ENCODE measurements around the gene ATP9B.

ATP9B gene

DNA sequence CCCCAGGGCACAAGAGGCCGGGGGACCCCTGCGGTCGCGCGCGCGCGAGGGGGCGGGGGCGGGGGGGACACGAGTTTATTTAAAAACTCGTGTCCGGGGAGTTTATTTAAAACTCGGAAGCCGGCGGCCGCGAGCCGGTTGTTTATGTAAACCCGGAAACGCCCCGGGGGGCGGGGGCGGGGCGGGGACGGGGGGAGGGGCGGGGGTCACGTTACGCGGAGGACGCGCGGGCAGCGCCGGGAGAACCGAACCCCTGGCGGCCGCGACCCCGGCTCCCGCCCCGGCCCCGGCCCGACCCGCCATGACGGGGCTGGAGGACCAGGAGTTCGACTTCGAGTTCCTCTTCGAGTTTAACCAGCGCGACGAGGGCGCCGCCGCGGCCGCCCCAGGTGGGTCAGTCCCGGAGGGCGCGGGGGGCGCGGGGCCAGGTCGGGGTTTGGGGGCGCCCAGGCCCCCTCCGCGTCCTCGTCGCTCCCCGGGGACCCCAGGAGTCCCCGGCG is 330.9 kb downstream of the ATP9B start:
- peak in 6 of 14 donors; percentile 18 to 60 (median 32) for DNase-seq

DNA sequence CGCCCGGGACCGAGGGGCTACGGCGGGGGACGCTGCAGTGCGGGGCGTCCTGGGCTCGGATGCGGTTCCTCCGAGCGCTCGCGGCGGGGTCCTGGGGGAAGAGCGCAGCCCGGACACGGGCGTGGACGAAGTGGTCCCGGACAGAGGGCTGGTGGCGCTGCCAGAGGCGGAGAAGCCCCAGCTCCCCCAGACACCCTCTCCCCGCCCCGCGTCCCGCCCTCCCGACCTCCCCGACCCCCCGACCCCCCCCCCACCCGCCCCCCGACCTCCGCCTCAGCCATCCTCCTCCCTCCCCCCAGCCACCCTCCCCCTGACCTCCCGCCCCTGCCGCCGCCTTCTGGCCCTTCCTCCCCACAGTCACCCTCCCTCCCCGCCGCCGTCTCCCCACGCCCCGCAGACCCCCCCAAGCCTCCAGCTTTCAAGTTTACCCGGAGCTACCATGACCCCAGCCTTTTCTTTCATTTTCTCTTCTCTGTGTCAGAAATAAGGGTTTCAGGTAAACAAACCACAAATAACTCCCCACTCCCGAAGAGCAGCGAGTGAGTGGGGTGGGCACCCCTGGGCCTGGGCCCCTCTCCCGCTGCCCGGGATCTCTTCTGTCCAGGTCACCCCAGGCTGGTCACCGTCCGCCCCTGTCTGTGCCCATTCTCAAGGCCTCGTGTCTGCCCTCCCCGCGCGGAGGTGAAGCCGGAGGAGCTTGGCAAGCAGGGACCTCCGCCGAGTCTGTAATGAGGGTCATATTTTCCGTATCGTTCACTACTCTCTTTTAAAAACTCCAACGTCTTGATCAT is 331.6 kb downstream of the ATP9B start:
- DNase-seq = no peak

DNA sequence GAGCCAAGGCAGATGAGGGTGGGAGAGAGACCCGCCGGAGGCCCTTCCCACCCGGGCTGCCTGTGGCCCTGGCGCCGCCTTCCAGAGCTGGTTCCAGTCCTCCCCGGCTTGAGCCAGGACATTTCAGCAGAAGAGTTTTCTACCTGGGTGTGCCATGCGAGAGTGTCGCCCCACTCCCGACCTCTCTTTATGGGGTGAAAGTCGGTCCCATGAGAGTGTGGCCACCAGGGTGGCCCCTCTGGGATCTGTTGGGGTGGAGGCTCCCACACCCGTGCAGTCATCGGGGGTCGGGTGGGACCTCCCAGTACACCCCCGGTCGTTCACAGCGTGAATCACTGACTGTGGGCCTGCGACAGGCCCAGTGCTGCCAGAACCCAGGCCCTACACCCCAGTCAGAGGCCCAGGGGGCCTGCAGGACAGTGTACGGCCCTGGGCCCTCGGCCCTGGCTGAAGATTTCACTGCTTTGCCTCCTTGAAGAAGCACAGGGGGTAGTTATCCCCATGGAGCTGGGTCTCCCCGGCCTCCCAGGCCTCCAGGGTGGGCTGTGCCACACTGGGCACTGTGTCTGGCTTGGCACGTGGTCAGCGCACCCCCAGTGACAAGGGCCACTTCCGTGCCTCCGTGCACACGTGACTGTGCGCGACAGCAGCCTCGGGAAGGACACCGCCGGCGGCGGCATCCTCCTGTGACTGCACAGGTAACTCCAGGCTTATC is 332.5 kb downstream of the ATP9B start:
- no peak for DNase-seq

DNA sequence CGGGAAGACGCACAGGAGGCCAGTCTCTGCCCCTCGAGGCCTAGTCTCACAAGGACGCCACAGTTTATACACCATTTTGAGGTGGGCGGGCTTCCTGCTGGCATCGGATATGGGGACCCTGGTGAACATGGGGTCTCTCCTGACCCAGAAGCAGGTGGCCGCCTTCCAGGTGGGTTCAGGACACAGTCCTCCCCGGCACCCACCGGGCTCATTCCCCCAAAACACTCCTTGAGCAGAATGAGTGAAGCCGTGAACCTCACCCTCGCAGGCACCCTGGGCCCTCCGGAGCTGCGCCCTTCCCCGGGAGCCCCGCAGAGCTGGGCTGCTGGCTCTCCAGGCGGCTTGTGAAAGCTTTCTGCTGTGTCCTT is 333.0 kb downstream of the ATP9B start:
- DNase-seq = no peak

DNA sequence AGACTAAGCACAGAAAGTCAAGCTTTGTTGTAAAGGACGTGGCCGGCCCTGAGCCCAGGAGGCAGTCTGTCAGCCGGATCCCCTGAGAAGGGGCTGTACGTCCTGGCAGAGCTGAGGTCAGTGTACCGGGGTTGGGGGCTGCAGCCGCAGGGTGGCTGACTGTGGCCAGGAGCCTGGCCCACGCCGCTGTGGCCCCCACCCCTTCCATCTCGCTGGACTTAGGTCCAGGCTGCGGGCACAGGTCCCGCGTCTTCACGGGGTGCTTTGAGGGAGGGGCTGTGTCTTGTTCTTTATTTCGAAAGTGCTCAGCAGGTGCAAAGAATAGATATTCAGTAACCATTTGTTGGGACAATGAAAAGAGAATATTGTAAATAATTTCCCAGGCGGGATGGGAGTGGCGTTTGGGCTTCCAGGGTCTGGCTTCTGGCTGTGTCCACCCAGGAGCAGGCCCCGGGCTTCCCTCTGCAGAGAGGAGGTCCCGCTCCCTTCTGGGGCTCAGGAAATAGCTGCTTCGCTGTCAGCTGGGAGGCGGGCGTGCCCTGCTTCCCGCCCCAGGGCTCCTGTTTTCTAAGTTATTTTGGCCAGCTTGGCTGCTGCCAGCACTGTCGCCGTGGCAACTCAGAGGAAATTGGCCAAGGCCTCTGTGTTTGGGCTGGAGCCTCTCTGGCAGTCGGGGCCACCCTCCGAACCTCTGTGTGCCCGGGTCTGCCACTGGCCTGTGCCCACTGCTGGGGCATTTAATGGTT is 334.0 kb downstream of the ATP9B start:
- DNase-seq = peak in 10 of 14 donors; percentile 18 to 77 (median 62)

DNA sequence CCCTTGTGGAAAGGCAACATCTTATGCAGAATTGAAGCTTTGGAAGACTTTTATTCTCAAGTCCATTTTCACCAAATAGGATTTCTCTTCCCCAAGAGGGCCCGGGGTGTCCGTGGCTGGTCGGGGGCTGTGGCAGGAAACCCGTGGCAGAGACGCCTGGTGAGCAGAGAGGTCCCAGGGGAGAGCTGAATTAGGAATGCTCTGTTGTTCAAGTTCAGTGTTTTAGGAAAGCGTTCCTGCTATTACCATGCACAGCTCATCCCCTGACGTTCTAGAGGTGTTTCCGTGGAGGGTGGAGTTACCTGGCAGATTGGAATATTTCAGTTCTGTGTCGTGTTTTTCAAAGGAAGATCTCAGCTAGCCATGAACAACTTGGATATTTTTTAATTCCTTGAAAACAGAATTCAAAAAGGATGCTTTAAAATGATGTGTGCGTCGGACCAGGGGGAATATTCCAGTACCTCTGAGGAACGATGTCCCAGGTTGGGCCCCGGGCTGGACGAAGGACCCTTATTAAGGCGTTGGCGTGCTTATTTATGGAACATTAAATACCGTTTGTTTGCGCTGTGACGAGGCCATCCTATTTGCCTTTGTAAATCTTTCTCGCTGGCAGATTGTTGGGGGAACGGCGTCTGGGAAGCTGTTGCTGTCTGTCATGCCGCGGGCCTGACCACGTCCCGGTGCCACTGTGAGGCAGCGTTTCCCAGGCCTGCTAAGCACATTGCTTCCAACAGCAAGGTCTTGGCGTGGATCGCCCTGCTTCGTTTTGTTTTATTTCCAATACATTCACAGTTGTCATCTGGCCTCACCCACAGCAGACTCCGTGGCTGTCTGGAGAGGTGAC is 334.8 kb downstream of the ATP9B start:
- DNase-seq = no peak

DNA sequence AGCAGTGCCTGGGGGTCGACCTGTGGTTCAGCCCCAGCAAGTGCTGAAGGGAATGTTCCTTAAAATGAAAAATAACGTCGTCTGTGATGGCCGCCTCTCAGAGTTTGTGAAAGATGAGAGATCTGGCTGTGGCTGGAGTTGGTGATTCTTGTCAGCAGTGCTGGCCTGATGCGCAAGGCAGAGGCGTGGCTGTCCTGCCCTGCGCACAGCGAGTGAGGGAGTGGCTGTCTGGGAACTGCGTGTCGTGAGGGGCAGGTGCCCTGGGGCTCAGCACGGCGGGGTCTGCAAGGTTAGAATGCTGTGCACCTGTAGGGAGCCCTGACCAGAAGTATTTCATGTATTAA is 335.3 kb downstream of the ATP9B start:
- no peak for DNase-seq

DNA sequence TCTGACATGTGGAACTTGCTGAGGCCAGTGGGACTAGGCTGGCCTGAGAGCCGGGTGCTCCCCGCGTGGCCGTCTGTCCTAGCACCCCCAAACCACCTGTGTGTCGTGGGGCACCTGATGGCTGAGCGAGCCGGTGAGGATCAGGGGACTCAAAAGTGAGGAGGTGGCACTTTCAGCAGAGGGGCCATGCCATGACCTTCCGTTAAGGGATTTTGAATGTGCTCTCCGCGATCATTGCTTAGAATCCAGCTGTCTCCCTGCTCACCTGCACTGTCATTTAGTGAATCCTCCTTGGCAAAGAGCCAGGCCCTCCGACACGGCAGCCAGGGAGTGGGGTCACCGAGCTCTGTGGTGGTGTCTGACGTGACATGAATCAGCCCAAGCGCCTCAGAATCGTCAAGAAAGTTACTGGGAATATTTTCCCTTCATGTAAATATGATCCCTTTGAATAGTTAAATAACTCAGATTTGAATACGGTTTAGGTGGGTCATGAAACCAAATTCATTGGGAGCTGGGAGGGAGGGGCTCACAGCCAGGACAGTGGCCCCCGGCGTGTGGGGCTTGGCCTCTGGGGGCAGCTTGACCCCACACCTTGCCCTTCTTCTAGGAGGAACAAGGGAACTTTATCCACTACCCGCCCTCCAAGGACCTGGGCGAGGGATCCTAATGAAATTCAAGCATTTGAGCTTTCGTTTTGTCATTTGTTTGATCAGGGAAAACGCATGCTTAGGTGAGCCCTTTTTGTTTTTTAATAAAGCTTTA is 336.0 kb downstream of the ATP9B start:
- DNase-seq = no peak

DNA sequence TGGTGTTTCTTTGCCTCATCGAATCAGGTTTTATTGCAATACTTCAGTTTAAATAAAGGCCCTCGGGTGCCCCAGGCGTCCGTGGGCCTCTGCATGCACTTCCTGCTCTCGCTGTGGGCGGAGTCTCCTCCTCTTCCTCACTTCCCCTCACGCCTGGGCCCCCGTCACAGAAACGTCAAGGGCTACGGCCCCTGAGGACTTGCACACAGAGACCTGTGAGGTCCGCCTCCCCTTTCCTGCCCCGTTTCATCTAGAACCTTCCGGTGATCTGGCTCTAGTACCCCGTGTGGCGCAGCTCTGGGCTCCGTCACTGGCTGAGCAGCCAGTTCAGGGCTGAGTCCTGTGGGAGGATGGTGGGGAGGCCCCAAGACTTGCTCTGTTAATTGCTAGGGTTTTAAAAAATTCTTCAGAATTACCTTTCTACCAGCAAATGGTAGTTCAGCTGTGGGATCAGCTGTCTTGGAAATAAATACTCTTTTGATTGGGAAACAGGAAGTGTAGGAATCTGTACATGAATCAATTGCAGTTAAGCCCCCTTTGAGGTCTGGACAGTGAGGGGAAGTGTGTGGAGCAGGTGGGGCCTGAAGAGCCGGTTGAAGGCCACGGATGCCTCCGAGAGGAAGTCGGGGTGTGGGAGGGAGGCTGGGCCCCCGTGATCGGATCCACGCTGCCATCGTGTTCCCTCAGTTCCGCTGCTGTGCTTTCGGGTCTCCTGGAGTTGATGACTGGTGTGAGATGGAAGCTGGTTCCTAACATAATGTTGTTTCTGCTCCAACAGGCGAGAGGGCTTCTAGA is 336.8 kb downstream of the ATP9B start:
- peak in 6 of 14 donors; percentile 25 to 57 (median 32) for DNase-seq

DNA sequence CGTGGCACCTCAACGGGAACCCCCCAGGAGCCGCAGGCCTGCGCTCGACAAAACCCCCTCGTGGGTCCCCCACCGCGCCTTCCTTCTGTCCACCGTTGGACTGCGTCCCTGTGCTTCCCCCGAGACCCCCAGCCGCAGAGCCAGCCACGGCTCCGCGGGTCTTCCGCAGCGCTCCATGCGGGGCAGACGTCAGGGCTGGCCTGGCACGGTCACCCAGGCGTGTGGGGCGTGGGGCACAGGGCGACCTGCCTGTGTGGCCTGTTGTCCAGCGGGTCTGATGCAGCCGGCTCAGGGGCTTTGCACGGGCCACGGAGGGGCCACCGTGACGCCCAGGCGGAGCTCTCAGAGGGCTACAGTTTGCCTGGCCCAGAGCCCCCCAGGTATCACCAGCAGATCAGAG is 337.5 kb downstream of the ATP9B start:
- no peak for DNase-seq

DNA sequence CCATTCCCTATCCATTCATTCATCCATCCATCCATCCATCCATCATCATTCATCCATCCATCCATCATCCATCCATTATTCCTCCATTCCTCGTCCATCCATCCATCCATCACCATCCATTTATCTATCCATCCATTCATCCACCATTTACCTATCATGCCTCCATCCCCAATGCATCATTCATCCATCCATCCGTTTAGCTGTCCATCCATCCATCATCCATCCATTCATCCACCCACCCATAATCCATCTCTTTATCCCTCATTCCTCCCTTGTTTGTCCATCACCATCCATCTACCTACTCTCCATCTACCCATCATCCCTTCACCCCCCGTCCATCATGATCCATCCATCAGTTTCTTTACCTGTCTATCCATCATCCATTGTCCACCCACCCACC is 340.1 kb downstream of the ATP9B start:
- DNase-seq = no peak

DNA sequence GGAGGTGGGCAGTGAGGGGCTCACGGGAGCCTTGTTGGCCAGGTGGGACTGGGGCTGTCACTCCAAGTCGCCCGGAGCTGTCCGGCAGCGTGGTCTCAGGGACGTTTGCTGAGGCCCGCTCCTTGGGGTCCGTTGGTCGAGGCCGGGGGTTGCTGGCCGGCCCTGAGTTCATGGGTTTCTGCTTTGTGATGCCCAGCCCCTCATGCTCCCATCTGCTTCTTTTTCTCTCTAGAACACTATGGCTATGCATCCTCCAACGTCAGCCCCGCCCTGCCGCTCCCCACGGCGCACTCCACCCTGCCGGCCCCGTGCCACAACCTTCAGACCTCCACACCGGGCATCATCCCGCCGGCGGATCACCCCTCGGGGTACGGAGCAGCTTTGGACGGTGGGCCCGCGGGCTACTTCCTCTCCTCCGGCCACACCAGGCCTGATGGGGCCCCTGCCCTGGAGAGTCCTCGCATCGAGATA is 341.0 kb downstream of the ATP9B start:
- no peak for DNase-seq

DNA sequence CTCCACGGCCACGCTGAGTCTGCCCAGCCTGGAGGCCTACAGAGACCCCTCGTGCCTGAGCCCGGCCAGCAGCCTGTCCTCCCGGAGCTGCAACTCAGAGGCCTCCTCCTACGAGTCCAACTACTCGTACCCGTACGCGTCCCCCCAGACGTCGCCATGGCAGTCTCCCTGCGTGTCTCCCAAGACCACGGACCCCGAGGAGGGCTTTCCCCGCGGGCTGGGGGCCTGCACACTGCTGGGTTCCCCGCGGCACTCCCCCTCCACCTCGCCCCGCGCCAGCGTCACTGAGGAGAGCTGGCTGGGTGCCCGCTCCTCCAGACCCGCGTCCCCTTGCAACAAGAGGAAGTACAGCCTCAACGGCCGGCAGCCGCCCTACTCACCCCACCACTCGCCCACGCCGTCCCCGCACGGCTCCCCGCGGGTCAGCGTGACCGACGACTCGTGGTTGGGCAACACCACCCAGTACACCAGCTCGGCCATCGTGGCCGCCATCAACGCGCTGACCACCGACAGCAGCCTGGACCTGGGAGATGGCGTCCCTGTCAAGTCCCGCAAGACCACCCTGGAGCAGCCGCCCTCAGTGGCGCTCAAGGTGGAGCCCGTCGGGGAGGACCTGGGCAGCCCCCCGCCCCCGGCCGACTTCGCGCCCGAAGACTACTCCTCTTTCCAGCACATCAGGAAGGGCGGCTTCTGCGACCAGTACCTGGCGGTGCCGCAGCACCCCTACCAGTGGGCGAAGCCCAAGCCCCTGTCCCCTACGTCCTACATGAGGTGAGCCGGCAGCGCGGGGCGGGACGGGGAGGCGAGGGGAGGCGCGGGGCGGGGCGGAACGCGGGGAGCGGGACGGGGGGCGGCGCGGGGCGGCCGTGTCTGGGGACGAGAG is 341.8 kb downstream of the ATP9B start:
- DNase-seq = no peak

DNA sequence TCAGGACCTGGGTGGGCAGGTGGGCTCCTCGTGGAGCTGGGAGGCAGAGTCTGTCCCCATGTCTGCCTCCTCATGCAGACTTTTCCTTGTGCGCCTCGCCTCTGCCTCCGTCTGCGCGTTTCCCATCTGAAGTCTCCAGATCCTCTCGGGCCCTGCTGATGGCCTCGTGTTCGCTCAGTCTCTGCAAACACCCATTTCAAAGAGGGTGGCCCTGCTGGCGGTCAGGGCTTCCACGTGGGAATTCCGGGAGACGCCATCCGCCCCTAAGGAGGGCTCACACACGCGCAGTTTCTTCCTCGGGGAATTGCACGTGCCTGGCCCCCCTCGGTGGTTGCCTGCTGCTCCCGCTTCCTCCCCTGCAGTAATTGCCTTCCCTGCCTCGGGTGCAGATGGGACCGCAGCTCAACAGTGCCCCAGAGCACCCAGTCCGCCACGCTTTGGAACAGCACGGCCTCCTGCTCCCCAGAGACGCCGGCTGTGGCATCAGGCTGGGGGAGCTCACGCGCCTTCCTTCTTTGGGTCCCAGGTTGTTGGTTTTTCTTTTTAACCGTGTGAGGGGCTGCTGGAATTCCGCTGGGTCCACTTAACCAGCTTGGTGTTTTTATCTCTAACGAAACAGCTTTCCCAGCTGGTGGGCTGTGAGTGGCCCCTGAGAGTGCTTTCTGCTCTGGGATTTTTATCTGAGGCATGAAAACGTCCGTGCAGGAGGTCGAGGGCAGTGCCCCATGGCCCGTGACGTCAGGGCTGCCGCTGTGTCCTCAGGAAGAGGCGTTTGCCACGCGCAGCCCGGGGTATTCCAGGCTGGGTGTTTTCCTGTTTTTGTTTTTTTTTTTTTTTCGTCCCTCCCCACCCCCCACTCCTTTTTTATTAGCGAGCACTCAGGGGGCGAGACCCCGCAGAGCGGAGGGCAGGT is 342.7 kb downstream of the ATP9B start:
- DNase-seq = no peak

DNA sequence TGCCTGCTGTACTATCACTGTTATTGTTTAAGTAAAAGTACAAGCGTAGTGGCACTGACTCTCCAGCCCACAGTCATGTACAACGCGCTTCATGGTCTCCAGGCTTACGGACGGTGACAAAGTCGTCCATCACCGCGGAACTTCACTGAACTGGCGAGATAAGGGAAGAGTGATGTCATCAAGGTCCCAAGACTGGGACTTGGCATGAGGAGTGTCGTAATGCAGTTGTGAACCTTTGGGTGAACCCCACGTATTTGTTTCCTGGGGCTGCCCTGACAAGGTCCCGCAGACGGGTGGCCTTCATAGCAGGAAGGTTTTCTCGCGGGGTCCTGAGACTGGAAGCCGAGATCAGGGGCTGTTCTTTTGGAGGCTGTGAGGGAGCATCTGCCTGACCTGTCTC is 343.8 kb downstream of the ATP9B start:
- no peak for DNase-seq

DNA sequence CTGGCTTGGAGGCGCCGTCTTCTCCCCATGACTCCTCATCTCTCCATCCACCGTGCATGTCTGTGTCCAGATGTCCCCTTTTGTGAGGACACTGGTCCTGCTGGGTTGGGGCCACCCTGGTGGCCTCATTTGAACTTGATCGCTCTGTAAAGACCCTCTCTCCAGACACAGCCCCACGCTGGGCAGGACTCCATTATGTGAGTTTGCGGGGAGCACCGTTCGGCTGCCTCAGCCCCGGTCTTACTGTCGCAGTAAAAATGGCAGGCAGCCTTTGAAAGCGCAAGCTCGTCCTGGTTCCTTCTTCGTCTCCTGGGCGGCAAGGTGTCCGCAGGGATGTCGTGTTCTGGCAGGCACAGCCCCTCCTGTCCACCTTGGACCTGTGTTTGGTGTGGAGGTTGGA is 344.2 kb downstream of the ATP9B start:
- DNase-seq = no peak

DNA sequence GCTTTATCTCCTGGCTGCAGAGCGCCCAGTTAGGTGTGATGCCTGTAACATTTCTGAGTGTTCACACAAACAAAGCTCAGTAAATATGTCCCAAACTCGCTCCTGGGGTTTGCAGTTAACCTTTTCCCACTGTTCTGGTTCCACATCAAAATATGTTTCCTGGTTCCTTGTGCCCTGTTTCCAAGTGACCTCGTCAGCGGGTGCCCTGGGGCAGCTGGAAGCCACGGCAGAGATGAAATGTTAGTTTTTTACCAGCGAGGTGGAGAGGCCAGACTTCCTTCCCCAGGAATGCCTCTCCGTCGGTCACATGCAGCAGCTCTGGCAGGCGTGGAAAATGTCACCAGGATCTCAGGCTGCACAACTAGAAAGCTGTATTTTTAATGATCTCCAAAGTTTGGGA is 344.7 kb downstream of the ATP9B start:
- no peak for DNase-seq

DNA sequence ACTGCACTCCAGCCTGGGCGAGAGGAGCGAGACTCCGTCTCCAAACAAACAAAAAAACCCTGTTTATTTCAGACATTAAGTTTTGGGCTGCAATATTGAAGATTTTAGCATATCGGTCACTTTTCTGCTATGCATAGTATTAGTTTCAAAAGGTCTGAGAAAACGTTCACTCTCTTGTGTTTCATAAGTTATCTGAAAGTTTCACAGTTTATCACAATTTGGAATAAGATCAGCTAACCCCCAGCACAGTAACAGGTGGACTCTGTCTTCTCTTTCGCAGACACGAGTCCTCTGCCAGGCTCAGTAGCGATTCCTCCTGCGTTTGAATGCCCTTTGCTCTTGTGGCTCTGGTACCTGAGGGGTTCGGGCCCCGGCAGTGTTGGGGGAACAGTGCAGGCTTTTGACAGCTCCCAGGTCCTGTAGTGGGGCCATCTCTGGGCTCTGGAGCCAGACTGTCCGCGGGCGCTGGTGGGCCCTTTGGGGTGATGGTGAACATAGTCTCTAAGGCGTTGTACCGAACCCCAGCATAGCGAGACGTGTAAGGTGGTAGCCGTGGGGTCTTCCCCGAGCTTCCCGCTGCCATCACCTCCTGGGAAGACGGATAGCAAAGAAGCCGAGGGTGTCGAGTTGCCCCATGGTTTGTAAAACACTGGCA is 347.0 kb downstream of the ATP9B start:
- no peak for DNase-seq

Data from C1 segment of cervical spinal cord (tissue), 14 donors.